ENCODE measurements around the gene DNM1.

DNM1 gene

DNA sequence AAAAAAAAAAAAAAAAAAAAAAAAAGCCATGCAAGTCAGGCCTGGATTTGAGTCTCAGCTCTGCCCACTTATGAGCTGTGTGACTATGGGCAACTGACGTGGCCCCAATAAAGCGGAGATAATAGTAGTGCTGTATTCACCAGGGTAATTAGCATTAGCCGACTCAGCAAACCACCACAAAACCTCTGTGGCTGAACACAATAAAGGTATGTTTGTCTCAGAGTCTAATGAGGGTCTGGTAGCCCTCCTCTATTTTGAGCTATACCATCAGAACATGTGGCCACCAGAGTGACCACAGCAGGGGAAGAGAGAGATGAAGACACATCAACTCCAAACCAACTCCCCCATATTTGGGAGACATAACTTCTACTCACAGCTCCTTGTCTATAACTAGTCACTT, 88.8 kb downstream of the DNM1 start:
- TF ChIP-seq, protein P1, sequence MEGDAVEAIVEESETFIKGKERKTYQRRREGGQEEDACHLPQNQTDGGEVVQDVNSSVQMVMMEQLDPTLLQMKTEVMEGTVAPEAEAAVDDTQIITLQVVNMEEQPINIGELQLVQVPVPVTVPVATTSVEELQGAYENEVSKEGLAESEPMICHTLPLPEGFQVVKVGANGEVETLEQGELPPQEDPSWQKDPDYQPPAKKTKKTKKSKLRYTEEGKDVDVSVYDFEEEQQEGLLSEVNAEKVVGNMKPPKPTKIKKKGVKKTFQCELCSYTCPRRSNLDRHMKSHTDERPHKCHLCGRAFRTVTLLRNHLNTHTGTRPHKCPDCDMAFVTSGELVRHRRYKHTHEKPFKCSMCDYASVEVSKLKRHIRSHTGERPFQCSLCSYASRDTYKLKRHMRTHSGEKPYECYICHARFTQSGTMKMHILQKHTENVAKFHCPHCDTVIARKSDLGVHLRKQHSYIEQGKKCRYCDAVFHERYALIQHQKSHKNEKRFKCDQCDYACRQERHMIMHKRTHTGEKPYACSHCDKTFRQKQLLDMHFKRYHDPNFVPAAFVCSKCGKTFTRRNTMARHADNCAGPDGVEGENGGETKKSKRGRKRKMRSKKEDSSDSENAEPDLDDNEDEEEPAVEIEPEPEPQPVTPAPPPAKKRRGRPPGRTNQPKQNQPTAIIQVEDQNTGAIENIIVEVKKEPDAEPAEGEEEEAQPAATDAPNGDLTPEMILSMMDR (IDR thresholded peaks at IDR 0.05), result no peak

DNA sequence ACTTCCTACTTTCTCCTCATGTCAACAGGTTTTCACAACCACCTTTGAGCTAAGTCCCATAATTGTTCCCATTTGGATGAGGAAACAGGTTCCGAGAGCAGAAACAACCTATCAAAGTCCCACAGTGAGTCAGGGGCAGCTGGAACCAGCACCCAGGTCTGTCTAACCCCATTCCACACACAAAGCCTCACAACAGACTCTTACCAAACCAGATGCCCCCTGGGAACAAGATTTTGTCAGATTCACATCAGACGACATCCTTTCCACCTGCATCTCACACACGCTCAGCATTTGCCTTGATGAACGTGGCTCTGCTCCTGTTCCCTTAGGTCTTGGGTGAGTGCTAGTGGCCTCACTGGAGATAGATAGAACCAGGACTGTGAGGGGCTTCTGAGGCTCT, 89.9 kb downstream of the DNM1 start:
- TF ChIP-seq, protein P1 (IDR thresholded peaks at IDR 0.05), result no peak

DNA sequence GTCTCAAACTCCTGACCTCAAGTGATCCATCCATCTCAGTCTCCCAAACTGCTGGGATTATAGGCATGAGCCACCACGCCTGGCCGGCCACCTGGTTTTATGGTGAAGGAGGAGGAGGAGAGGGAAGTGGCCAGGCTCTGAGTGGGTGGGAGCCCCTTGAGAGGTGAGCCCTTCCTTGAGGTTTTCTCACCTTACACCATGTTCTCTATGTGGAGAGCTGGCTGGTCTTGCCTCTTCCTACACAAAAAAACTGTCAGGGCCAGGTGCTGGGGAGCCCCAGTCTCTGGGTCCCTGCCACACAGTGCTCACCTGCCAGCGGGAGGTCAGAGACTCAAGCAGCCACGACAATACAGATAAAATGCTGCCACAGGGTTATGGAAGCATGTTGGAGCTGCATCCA, 91.0 kb downstream of the DNM1 start:
- TF ChIP-seq, protein P1 (IDR thresholded peaks at IDR 0.05), result no peak

DNA sequence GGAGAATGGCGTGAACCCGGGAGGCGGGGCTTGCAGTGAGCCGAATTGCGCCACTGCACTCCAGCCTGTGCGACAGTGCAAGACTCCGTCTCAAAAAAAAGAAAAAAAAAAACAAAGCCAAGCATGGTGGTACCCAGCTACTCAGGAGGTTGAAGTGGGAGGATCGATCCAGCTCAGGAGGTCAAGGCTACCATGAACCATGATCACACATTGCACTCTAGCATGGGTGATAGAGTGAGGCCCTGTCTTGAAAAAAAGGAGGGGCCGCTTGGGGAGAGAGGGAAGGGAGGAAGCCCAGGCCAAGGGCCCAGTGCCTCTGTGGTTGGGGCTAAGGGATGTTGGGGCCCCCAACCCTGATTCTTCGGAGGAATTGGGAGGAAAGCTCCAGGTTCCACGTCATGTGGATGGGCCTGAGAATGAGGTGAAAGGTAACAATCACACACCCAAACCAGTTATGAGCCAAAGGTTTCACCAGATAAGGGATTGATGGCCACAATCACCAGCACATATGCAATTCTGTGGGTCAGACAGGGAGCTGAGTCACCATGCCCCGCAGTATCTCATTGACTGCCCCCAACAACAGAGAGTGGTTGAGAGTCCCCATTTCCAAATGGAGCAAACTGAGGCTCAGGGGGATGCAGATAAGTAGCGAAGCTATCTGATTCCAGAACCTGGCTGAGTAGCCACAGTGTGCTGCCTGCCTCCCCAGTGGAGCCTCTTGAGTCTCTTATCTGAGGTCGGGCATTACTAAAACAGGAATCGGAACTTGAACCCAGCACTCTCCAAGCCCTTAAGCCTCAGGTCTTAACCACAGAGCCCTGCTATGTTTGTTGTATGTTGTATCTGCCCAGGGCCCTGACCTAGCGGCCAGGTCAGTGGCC, 93.4 kb downstream of the DNM1 start:
- TF ChIP-seq, protein P1 (IDR thresholded peaks at IDR 0.05), result no peak

DNA sequence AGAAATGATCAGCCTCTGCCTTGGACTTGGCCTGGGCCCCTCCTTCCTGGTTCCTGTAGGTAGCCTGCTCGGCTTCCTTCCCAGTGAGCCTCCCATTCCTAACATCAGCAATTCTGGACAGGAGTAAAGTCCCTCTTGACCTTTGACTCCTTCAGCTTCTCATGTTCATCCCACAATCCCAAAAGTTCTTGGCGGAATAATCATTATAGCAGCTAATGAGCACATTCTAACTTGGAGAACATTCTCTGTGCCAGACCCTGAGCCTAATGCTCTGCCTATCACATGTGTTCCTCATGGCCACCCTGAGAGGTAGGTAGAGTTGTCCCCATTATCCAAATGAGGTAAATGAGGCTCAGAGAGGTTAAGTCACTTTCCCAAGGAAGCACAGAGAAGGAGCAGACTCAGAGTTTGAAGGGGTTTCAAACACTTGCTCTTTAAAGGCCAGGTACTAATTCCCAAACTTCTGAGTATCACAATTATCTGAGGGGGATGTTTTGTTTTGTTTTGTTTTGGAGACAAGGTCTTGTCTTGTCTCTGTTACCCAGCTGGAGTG, 94.1 kb downstream of the DNM1 start:
- TF ChIP-seq, protein P1 (IDR thresholded peaks at IDR 0.05), result no peak

DNA sequence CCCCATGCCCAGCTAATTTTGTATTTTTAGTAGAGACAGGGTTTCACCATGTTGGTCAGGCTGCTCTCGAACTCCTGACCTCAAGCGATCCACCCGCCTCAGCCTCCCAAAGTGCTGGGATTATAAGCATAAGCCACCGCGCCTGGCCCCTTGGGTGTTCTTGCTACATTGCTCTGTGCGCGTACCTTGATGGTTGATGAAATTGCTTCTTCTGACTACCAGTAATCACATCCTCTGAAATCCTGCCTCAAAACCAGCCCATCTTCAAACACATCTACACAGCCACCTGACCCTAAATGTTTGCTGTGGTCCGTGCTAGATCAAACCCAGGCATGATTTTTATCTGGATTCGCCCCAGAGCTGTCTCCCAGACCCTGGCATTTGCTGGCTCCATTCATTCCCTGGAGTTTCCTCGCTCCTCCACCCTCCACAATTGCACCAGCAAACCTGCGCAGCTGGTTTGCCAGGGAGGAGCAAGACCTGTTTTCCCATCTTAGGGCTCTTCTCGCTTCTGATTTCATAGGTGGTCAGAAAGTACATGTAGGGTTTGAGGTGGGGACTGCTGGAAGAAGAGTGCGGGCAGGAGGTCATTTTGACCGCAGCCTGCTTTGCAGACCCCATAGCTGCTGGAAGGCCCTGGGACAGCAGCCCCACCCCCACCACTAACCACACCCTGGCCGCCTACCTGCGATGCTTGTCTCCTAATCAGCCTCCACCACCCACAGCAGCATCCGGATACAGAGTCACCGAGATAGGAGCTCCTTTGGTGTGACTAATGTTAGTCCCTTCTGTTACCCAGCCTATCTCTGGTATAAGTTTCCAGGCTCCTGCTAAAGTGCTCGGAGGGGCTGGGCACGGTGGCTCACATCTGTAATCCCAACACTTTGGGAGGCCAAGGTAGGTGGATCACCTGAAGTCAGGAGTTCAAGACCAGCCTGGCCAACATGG, 95.6 kb downstream of the DNM1 start:
- TF ChIP-seq, protein P1 (IDR thresholded peaks at IDR 0.05), result no peak
